Tongue (tissue), 2 donors: ENCODE results near the gene IFI27. TPM values are rescaled to one million over a fixed set of nuclear protein-coding genes. Genes with fewer than 3 reads are reported as not detected.
"Not testable (repeated sequence)": the region's sequence is repeated elsewhere in the genome, so short reads cannot be mapped to it uniquely, and the experiment has no call there.

Experiments
- DNase-seq: peaks from one replicate; pipeline ENCODE4 v3.0.0-alpha.2; 2015
- total RNA-seq: library from RNA; depleted of rRNA; stranded (reverse); fragments of >200 nt; gene quantifications from one replicate; pipeline ENCODE4 v1.2.3, GENCODE V29; 2014

IFI27 gene
- 22.2 TPM for total RNA-seq

DNA sequence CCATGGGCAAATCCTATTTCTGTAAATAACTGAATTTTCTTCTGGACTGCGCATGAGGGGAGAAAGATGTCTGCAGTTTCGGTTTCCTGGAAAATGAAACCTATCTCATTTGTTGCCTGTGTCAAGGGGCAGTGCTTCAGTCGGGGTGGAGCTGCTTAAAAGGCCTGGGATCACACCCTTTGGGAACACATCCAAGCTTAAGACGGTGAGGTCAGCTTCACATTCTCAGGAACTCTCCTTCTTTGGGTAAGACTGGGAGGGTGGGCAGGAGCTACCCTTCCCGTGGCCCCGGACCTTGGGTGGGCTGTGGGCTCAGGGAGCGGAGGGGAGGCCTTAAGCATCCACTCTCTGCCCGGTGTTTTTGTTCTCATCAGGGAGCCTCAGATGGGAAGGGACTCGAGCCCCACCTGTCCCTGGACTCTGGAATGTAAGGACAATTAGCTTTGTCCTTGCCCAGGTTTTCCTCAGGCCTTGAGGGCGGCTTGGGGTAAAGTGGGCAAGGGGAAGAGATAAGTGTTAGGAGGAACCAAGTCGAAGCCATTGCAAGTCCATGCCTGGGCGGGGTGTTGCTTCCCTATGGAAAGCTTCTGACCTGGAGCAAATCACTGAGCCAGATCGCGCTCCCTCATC is at the start of gene IFI27:
TSS of gene IFI27 (plus strand) at position 185 of the 630 bp plus-strand sequence.
- DNase-seq = peak; percentile 13

DNA sequence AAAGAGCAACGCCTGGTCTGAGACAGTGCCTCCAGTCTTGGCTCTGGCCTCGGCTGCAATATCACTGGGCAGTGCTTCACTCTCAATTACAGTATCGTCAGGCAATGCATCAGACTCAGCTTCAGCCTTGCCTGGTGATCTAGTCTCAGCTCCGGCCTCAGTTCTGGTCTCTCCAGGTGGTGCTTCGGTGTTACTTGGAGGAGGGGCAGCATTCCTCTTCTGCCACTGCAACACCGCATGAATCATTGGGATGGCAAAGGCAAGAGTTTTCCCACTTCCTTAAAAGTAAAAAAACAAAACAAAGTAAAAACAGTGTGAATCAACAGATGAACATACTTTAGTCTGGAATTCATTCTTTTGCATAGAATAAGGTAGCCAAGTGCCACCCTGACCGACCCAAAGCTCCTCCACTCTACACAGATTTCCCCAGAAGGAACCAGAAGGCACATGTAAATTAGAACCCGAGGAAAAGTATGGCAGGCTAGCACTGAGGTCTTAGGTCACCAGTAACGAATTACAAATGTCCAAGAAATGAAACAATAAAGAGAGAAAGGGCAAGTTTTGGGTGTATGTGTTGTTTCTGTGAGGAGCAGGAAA is 48.1 kb upstream of the IFI27 start:
- DNase-seq = no peak

DNA sequence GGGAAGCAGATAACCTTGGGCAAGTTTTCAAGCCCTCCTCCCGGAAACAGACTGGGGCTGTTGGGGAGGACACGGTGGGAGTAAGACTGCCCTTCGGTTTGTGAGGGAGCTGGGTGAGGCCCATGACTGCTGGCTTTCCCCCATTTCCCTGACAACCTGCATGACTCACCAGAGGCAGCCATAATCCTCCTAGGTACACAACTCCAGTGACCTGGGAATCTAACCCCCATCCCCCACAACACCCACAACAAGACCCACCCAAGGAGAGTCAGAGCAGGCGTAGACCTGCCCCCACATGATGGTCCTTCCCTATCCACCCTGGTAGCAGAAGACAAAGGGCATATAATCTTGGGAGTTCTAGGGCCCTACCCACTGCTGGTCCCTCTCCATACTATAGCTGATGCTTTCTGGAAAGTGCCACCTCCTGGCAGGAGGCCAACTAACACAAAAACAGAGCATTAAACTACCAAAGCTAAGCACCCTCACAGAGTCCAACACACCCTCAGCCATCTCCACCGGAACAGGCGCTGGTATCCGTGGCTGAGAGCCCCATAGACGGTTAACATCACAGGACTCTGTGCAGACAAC is 44.4 kb upstream of the IFI27 start:
- DNase-seq = peak; percentile 28

DNA sequence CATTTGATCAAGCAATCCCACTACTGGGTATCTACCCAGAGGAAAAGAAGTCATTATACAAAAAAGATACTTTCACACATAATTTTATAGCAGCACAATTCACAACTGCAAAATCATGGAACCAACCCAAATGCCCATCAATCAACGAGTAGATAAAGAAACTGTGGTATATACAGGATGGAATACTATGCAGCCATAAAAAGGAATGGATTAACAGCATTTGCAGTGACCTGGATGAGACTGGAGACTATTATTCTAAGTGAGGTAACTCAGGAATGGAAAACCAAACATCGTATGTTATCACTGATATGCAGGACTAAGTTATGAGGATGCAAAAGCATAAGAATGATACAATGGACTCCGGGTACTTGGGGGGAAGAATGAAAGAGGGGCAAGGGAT is 38.5 kb upstream of the IFI27 start:
- not testable (repeated sequence) for DNase-seq

DNA sequence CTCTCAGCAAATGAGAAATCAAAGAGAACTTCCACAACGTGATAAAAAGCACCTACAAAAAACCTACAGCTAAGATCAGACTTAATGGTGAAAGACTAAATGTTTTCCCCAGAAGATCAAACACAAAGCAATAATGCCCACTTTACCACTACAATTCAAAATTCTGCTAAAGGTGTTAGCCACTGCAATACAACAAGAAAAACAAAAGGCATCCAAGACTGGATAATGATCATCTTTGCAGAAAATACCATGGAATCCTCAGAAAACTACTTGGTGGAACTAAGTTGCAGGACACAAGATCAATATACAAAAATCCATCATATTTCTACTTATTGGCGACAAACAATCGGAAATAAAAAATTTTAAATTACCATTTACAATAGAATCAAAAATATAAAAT is 36.0 kb upstream of the IFI27 start:
- DNase-seq = no peak

DNA sequence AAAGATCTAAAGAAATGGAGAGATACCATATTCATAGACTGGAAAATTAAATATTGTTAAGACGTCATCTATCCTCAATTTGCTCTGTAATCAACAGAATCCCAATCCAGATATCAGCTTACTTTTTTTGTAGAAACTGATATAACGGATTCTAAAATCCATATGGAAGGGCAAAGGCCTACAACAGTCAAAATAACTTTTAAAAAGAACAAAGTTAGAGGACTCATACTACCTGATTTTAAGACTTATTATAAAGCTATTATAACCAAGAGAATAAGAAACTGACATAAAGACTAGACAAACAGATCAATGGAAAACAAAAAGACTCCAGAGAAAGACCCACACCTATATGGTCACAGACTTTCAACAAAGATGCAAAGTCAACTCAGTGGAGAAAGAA is 35.5 kb upstream of the IFI27 start:
- no peak for DNase-seq

DNA sequence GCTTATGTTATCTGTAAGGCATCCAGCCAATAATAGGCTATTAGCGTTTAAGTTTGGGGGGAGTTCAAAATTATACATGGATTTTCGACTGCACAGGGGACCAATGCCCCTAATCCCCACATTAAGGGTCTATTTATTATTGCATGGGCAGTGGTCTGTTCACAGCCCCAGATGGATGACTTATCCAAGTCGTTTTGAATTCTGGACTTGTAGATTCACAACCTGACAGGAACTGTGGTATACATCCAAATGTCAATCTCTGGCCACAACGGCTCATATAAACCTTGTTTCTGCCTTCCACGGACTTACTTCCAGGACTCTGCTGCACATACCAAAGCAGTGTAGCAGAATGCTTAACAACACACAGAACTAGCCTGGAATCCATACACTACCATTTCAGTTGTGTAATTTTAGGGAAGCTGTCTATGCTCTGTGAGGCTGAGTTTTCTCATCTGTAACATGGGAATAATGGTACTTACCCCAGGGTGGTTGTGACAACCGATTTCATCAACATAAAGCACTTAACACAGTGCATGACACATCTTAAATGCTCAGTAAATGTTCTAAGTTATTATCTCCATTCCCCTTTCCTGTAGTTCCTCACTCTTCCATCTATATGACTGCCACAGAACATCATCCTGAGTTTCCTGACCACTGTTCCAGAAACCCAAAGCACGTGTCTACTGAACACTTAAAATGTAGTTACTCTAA is 33.3 kb upstream of the IFI27 start:
- no peak for DNase-seq

DNA sequence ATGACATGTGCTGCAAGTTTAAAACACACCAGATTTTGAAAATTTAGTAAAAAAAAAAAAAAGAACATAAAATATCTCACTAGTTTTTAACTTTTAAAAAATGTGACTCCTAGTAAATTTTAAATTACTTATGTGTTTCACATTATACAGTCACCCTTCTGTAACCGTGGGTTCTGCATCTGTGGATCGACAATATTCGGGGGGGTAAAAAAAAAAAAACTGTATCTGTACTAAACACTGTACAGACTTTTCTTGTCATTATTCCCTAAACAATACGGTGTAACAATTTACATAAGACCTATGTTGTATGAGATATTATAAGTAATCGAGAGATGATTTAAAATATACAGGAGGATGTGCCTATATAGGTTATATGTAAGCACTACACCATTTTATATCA is 32.7 kb upstream of the IFI27 start:
- no peak for DNase-seq

DNA sequence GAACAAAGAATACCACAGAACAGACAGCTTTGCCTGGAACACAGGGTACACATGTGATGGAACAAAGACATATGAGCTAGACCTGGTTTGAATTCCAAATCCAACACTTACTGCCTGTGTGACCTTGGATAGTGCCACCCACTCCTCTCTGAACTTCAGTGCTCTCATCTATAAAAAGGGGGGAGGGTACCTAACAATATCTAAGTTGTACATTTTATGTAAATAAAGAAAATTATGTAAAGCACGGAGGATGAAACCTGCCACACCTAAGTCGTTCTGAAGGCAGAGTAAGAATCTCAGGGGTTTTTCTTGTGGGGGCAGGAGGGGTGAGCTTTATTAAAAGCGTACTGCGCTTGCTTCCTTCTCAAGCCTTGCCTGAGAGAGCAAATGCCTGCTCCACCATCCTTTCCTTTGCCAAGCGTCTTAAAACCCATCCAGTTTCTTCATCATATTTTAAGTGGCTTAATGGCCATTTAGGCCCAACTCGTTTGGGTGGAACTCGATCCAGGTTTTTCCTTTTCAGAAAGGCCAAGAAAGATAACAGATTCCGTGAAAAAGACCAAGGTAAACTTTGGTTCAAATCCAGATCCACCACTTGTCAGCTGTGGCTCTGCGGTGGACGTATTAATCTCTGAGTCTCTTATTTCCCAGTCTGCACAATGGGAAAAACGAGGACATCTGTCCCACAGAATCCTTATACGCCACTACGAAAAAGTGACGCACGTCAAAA is 30.5 kb upstream of the IFI27 start:
- DNase-seq = peak; percentile 74

DNA sequence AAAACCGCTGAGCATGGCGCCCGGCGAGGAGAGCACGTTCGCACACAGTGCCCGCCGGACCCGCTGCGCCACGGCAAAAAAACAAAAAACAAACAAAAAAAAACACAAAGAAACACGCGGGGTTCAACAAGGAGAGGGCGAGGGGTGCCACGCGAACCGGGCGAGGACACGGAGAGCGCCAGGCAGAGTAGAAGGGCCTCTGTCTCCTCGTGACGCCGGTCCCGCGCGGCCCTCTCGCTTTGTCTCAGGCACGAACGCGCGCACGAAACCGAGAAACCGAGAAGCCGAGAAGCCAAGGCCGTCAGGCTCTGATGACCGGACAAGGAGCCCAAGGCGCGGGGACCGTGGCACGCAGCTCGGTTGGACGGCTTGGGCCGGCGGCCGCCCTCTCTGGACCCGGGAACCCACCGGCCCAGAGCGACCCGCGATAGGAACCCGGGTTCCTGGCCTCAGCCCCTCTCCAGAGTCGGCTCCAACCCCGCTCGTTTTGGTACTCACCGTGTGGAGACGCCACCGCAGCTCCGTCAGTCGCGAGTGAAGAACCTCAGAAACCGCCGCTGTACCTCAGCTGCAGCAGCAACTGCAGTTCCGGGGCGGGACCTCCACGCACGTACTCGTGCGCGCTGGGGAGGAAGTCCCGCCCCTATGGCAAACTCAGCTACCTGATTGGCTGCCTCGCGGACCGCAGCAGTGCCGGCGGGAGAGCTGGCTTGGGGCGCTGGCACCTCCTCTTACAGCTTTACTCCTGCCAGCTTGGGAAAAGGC is 29.7 kb upstream of the IFI27 start, which contains the start of the genes DDX24 and IFI27L1:
TSS of gene DDX24 (minus strand) at position 582 of the 765 bp plus-strand sequence. CDS start 1,460 bp downstream, outside the sequence.
TSS of gene IFI27L1 (plus strand) at position 690 of the 765 bp plus-strand sequence. CDS start 15,628 bp downstream, outside the sequence.
- DNase-seq = peak; percentile 98

DNA sequence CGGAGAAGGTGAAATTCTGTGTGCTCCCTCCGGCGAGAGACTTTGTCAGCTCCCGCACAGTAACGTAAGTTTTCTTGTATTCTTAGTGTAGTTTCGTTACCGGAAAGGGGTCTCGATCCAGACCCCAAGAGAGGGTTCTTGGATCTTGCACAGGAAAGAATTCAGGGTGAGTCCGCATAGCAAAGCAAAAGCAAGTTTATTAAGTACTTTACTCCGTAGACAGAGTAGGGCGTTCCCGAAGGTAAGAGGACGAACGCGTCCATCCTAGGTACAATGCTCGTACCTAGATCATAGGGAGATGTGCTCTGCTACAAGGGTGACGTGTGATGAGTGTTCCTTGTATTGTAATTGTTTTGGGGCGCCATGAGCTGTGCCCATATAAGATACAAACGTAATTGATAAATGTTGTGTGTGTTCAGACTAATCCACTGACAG is 29.1 kb upstream of the IFI27 start:
- DNase-seq = no peak

DNA sequence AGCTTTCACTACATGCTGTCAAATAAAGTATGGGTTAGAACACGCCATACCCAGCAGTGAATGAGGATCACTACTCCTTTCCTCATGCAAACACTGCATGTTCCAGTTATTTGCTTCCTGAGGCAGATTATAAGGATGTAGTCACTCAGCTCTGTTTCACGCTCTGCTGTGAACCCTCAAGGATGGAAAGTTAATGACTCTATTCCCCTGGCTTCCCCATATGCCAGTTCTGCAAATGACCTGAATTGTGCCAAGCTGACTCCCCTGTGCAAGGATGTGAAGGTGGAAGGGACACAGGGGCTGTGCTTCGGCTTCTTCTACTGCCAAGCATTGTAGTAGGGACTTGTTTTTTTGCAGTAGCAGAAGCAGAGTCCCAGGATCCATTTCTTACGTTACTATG is 22.6 kb upstream of the IFI27 start:
- DNase-seq = no peak

DNA sequence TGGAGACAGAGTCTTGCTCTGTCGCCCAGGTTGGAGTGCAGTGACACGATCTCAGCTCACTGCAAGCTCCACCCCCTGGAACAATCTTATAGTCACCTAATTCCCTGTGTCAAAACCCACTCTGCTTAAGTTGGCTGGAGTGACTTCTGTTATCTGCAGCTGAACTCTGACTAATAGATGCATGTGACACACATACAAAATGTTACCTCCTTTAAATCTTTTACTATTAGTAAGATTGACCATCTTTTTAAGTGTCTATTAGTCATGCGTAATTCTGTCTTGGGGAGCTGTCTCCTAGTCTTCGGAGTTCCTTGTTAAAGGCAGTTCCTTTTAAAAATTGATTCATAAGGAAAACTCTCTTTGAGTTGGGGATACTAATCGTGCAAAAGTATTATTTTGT is 22.0 kb upstream of the IFI27 start:
- DNase-seq = no peak

DNA sequence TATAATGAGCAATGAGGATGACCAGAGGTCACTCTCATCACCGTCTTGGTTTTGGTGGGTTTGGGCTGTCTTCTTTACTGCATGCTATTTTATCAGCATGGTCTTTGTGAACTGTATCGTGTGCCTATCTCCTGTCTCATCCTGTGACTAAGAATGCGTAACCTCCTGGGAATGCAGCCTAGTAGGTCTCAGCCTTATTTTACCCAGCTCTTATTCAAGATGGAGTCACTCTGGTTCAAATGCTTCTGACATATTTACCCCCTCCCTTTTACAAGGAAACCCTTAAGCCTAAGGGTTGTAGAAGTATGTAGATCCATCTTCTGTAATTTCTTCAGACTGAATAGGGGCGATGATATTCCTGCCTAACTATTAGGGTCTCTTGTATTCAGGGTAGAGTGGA is 21.1 kb upstream of the IFI27 start:
- DNase-seq = no peak

DNA sequence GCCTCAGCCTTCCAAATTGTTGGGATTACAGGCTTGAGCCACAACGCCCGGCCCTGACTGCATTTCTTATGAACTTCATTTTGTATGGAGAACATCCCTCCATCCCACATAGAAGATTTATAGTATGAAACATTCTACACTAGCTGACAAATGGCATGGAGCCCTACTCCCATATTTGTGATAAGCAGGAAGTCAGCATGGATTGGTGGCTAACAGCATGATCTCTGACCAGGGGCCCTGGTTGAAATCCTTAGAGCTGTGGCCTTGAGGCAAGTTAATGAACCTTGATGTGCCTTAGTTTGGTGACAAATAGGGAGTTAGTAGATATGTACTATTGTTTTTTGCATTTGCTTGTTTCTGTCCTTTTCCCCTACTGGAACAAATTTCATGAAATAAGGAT is 17.1 kb upstream of the IFI27 start:
- no peak for DNase-seq

DNA sequence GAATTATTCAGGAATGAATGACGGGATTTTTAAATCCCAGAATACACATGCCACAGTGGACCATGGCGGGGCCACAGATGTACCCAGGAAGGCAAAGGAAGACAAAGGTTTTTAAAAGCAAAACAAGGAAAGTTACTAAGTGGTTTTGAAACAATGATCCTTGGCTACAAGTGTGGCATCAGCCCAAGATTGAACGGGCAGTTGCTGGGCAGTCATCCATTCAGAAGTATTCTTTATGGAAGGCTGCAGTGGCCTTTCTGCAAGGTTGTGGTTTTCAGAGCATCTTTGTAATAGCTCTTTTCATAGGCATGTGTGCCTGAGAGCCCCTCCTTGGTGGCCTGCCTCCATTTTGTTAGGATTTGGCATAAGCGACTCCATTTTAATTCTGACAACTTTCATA is 13.4 kb upstream of the IFI27 start:
- DNase-seq = no peak

DNA sequence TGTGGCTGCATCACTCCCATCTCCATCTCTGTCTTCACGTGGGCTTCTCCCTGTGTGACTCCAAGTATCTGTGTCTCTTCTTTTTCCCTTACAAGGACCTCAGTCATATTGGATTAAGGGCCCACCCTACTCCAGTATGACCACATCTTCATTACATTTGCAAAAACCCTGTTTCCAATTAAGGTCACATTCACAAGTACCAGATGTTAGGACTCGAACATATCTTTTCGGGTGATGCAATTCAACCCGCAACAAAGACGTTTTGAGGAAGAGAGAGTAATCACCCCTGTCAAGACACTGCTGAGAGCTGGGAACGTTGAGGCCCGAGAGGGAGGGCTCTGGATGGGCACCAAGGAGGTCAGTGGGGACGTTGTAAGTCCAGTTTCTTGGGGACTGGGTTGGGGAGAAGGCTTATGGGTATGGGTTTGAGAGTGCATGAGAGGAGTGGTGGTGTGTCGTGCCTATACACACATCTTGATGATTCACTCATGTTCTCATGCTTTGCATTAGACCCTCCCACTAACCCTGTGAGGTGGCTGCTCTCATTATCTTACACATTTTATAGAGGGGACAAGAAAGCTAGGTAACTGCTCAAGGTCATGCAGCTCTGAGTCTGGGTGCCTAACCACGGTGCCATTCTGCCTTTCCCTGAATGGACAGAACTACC is 12.1 kb upstream of the IFI27 start:
- DNase-seq = no peak

DNA sequence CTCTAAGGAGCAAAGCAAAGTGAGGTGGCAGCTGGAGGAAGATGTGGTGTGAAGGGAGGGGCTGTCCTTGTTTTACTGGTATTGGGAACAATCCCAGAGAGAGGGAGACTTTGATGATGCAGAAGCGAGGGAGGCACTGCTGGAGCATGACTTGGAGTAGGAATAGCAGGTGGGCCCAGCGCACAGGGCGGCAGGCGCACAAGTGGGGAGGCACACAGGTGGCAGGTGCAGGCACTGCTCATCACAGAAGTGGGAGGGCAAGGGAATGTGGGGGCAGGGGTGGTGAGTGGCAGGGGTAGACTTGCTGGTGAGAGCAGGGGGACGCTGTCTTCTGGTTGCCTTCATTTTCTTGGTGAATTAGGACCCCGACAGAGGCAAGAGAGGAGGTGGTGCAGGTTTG is 11.5 kb upstream of the IFI27 start:
- no peak for DNase-seq

DNA sequence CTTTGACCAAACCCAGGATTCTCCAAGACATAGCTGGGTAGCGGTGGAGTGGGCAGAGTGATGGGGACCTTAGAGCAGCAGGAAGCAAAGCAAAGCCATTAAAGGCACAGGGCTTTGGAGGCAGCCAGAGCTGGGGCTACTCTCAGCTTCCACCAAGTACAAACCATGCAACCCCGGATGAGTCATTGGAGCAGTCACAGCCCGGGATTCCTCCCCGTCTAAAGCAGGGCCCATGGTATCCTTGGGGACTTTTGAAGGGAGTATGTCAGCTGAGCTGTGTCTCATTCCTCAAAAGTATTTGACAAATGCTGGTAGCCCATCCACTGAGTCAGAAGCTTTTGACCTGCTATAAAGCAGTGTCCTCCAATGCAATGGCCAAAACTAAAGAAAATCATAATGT is 9.7 kb upstream of the IFI27 start:
- DNase-seq = no peak

DNA sequence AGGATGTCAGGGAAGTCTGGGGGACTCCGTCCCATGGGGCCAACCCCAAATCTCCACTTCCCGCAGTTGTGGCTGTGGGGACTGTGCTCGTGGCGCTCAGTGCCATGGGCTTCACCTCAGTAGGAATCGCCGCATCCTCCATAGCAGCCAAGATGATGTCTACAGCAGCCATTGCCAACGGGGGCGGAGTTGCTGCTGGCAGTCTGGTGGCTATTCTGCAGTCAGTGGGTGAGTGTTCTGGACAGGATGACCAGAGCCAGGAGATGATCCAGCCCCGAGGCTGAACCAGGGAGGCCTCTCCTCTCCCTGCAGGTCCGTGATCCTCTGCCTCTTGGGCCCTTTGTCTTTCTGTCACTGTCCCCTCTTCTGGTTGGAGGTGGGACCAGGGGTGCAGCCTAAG is 8.8 kb upstream of the IFI27 start:
- no peak for DNase-seq
